ENCODE results near the gene SLC36A1.
"Not testable (repeated sequence)": the region's sequence is repeated elsewhere in the genome, so short reads cannot be mapped to it uniquely, and the experiment has no call there.

Gene SLC36A1

DNA sequence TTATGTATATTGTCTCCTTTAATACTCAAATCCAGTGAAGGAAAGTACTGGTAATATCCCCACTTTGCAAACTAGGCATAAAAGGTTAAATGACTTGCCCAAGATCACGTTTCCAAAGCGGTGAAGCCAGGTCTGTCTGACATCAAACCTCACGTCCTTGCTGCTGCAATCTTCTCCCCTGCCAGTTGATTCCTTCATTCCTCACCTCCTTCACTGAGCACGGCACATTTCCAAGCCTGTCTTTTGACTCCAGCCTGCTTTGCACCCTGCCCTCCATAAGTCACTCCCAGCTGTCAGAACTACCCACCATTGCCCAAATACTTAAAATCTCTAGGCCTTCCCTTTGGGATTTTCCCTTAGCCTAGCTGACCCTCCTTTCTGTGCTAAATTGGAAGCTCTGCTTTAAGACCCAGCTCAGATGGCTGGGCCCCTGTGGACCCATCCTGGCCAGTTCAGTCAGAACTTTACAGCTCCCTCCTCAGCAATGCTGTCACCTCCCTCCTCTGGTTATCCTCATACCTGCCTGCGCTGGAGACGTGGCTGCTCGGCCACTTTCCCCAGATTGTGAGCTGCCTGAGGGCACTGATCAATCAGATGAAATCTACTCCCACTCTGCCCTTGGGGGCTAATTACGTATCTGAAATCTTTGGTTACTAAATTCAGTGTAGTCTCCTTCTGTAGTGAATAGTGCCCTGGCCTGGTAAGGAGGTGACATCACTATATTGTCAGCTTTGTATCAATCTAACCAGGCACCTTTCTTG is 51.2 kb downstream of the SLC36A1 start:
- TF ChIP-seq, protein P1, sequence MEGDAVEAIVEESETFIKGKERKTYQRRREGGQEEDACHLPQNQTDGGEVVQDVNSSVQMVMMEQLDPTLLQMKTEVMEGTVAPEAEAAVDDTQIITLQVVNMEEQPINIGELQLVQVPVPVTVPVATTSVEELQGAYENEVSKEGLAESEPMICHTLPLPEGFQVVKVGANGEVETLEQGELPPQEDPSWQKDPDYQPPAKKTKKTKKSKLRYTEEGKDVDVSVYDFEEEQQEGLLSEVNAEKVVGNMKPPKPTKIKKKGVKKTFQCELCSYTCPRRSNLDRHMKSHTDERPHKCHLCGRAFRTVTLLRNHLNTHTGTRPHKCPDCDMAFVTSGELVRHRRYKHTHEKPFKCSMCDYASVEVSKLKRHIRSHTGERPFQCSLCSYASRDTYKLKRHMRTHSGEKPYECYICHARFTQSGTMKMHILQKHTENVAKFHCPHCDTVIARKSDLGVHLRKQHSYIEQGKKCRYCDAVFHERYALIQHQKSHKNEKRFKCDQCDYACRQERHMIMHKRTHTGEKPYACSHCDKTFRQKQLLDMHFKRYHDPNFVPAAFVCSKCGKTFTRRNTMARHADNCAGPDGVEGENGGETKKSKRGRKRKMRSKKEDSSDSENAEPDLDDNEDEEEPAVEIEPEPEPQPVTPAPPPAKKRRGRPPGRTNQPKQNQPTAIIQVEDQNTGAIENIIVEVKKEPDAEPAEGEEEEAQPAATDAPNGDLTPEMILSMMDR (IDR thresholded peaks at IDR 0.05; ENCODE audit: borderline replicate concordance, control extremely low read depth, extremely low read depth, insufficient read depth, missing control alignments): no peak
- in situ Hi-C loops (cut with MboI; ENCODE audit: low sequenced_read_pairs, unreplicated experiment): loop anchor here (10.0 kb wide), 1 partner anchor 54 kb away; the partner anchor contains the start of gene SLC36A1
- no peak for DNase-seq (ENCODE audit: low spot score)

DNA sequence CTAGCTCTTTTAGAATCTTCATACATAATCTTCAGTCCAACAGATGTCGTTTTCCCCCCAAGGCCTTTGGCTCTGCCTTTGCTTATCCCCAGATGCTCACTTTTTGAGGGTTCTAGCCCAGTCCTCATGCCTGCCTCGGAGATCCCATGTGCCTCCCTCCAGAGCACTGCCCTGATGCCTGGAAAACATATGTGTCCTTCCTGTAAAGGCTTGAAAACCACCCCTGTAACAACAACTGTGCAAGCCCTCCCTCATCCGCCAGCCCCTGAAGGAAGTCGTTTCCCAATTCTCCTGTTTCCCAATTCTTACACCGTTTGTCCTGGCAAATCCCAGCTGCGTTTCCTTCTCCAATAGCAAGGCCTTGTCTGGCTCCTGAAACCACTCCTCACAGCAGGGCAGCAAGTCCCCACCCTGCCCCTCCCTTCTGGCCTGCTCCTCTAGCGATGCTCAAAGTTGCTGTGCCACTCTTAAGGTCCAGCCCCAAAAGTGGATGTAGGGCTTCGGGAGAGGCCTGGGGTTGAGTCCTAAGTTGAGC is 52.2 kb downstream of the SLC36A1 start:
- in situ Hi-C loops (cut with MboI; ENCODE audit: low sequenced_read_pairs, unreplicated experiment): loop anchor here (10.0 kb wide), 1 partner anchor 55 kb away; the partner anchor contains the start of gene SLC36A1
- DNase-seq (ENCODE audit: low spot score): no peak
- TF ChIP-seq, protein P1 (IDR thresholded peaks at IDR 0.05; ENCODE audit: borderline replicate concordance, control extremely low read depth, extremely low read depth, insufficient read depth, missing control alignments): no peak

DNA sequence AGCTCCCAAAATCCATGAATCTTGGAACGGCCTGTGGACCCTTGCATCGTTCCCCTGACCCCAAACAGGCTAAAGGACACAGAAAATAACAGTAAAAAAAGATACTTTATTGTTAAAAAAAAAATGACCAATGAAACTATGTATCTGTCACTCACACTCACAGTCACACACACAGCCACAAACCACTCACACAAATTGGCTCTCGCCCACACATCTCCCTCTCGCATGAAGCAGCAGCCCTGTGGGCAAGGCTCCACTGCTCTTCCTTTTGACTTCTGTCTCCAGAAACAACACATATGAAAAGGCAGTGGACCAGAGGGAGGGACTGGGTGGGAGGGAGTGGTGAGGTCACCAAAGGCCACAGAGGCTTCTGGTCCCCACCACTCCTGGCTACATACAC is 56.6 kb downstream of the SLC36A1 start:
- TF ChIP-seq, protein P1 (IDR thresholded peaks at IDR 0.05; ENCODE audit: borderline replicate concordance, control extremely low read depth, extremely low read depth, insufficient read depth, missing control alignments): no peak
- in situ Hi-C loops (cut with MboI; ENCODE audit: low sequenced_read_pairs, unreplicated experiment): no loop called here
- DNase-seq (ENCODE audit: low spot score): peak; percentile 49

DNA sequence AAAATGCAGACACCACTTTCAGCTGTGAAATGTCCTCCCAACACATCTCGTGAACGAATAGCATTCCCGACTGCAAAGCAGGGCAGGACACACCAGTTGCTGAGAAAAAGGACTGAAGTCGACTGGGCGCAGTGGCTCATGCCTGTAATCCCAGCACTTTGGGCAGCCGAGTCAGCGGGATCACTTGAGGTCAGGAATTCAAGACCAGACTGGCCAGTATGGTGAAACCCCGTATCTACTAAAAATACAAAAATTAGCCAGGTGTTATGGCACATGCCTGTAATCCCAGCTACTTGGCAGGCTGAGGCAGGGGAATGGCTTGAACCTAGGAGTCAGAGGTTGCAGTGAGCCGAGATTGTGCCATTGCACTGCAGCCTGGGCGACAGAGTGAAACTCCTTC is 60.9 kb downstream of the SLC36A1 start:
- in situ Hi-C loops (cut with MboI; ENCODE audit: low sequenced_read_pairs, unreplicated experiment); DNase-seq (ENCODE audit: low spot score): not testable (repeated sequence)

DNA sequence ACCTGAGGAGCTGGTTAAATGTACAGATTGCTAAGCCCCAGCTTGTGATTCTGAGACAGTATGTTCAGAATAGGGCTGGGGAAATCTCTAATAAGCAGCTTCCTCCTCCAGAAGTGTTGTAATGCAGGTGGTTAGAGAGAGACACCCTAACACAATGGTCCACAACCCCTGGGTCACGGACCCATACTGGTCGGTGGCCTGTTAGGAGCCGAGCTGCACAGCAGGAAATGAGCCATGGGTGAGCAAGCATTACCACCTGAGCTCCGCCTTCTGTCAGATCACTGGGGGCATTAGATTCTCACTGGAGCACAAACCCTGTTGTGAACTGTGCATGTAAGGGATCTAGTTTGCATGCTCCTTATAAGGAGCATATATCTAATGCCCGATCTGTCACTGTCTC is 61.8 kb downstream of the SLC36A1 start:
- no peak for DNase-seq (ENCODE audit: low spot score)
- in situ Hi-C loops (cut with MboI; ENCODE audit: low sequenced_read_pairs, unreplicated experiment): no loop called here
- TF ChIP-seq, protein P1 (IDR thresholded peaks at IDR 0.05; ENCODE audit: borderline replicate concordance, control extremely low read depth, extremely low read depth, insufficient read depth, missing control alignments): no peak

DNA sequence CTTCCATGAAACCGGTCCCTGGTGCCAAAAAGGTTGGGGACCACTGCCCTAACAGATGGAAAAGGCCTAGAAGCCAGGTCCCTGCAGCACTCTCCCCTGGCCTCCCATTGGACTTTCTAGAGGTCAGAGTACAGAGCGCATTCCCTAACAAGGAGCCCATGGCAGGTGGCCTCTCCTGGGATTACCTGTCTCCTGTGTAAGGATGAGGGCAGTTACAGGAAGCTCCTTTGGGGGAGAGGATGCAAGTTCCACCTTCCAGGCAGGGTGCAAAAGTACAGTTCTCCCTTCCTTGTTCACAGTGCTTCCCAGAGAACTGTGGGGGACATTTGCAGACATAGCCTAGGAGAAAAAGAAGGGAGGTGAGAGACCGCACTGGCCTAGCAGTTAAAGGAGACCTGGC is 62.4 kb downstream of the SLC36A1 start:
- TF ChIP-seq, protein P1 (IDR thresholded peaks at IDR 0.05; ENCODE audit: borderline replicate concordance, control extremely low read depth, extremely low read depth, insufficient read depth, missing control alignments): no peak
- in situ Hi-C loops (cut with MboI; ENCODE audit: low sequenced_read_pairs, unreplicated experiment): no loop called here
- no peak for DNase-seq (ENCODE audit: low spot score)

Data from GM13976 (cell line).